B cell (primary cell): ENCODE measurements around the gene WDR6. TPM values are rescaled to one million over a fixed set of nuclear protein-coding genes. Genes with fewer than 3 reads are reported as not detected.

ENCODE experiments used
- ATAC-seq: fragments of 200-7000 bp; cut with Tn5 transposase; one replicate; pipeline ENCODE4 v1.10.0; 2021; ENCODE audit warnings: low read depth, mild to moderate bottlenecking, moderate number of reproducible peaks, moderate library complexity
- CTCF ChIA-PET: fragments of 350-600 bp; sonication (Branson Sonifier 250); formaldehyde crosslinking; loops from one replicate; lab custom pipeline; 2021; ENCODE audit warnings: antibody characterized with exemption, inconsistent platforms; lab: Charles Lee
- POLR2A ChIA-PET: fragments of 350-600 bp; sonication (Branson Sonifier 250); formaldehyde crosslinking; loops from one replicate; lab custom pipeline; 2021; ENCODE audit warnings: antibody characterized with exemption; lab: Charles Lee
- DNase-seq: peaks from one replicate; pipeline ENCODE4 v3.0.0; 2013
- H2AFZ ChIP-seq: 2 replicates; pipeline ENCODE4 v1.6.1; 2012; ENCODE audit warnings: mild to moderate bottlenecking, low read depth, low read length; ENCODE audit not compliant: insufficient read depth, poor library complexity, severe bottlenecking
- H3K27ac ChIP-seq, 2 donors: 1 replicate in 1 of 2; 2 replicates in 1 of 2; pipeline ENCODE4 v1.5.1; 2012 to 2013; ENCODE audit warnings: low read length in 2 of 2, mild to moderate bottlenecking in 2 of 2, moderate library complexity in 1 of 2
- H3K27me3 ChIP-seq, 4 experiments: fragments of 200-600 bp in 1 of 4; sonication (generic) in 1 of 4; replicated peaks in 1 of 4; 1 replicate in 2 of 4; 2 replicates in 2 of 4; pipeline versions ENCODE4 v1.6.1 to v1.7.0; 2013 to 2016; ENCODE audit warnings: low read length in 3 of 4, mild to moderate bottlenecking in 2 of 4, mixed read lengths in 1 of 4, moderate library complexity in 1 of 4; ENCODE audit not compliant: insufficient read depth in 4 of 4, control insufficient read depth in 3 of 4; ENCODE audit errors: control extremely low read depth in 1 of 4
- H3K36me3 ChIP-seq, 2 experiments: replicated peaks in 1 of 2; 1 replicate in 1 of 2; 2 replicates in 1 of 2; pipeline versions ENCODE4 v1.6.1 to v1.7.1; 2013; ENCODE audit warnings: low read length in 1 of 2; ENCODE audit not compliant: insufficient read depth in 2 of 2, control insufficient read depth in 1 of 2; ENCODE audit errors: control extremely low read depth in 1 of 2, extremely low read depth in 1 of 2
- H3K4me1 ChIP-seq, 2 donors: fragments of 200-600 bp in 1 of 2; sonication (generic) in 1 of 2; 1 replicate in 1 of 2; 2 replicates in 1 of 2; pipeline versions ENCODE4 v1.5.1 to v1.6.1; 2013 to 2017; ENCODE audit warnings: low read length in 2 of 2; ENCODE audit not compliant: control insufficient read depth in 2 of 2, insufficient read depth in 2 of 2
- H3K4me2 ChIP-seq: replicated peaks from 2 replicates; pipeline ENCODE3; 2012; ENCODE audit warnings: mild to moderate bottlenecking, low read depth, low read length; ENCODE audit not compliant: poor library complexity, severe bottlenecking
- H3K4me3 ChIP-seq, 5 experiments: fragments of 200-600 bp in 1 of 5; sonication (generic) in 1 of 5; 1 replicate in 3 of 5; 2 replicates in 2 of 5; pipeline versions ENCODE4 v1.5.1 to v1.7.0; 2011 to 2016; ENCODE audit warnings: low read length in 4 of 5, mild to moderate bottlenecking in 4 of 5, low read depth in 2 of 5, control low read depth in 1 of 5, moderate library complexity in 1 of 5; ENCODE audit not compliant: insufficient read depth in 1 of 5; ENCODE audit errors: control extremely low read depth in 1 of 5, extremely low read depth in 1 of 5
- H3K79me2 ChIP-seq: fragments of 200-600 bp; sonication (generic); one replicate; pipeline ENCODE4 v1.6.0; 2016; ENCODE audit warnings: low read length; ENCODE audit not compliant: control insufficient read depth, insufficient read depth
- H3K9ac ChIP-seq: fragments of 200-600 bp; sonication (generic); 2 replicates; pipeline ENCODE4 v1.6.1; 2017; ENCODE audit warnings: mild to moderate bottlenecking, low read length, moderate library complexity
- H3K9me3 ChIP-seq, 3 donors: one replicate each; pipeline versions ENCODE4 v1.6.1 to v1.7.1; 2013; ENCODE audit warnings: low read length in 2 of 3; ENCODE audit not compliant: control insufficient read depth in 2 of 3, insufficient read depth in 1 of 3; ENCODE audit errors: control extremely low read depth in 1 of 3
- H4K20me1 ChIP-seq: 2 replicates; pipeline ENCODE4 v1.6.0; 2012; ENCODE audit warnings: mild to moderate bottlenecking, low read length; ENCODE audit not compliant: insufficient read depth, control insufficient read depth, poor library complexity, severe bottlenecking
- H3K27ac Mint-ChIP-seq: one replicate; pipeline ENCODE4 v1.8.0; 2021; ENCODE audit warnings: mixed read lengths
- H3K27me3 Mint-ChIP-seq: one replicate; pipeline ENCODE4 v1.8.0; 2021; ENCODE audit warnings: mixed read lengths
- H3K4me1 Mint-ChIP-seq: one replicate; pipeline ENCODE4 v1.8.0; 2021; ENCODE audit warnings: mixed read lengths
- H3K4me3 Mint-ChIP-seq: one replicate; pipeline ENCODE4 v1.8.0; 2021; ENCODE audit warnings: mixed read lengths
- H3K9me3 Mint-ChIP-seq: one replicate; pipeline ENCODE4 v1.8.0; 2022; ENCODE audit warnings: mixed read lengths; ENCODE audit not compliant: insufficient read depth
- CTCF ChIP-seq: fragments of 200-600 bp; IDR thresholded peaks from one replicate; pipeline ENCODE4 v1.8.0; 2022; ENCODE audit warnings: antibody characterized with exemption, mild to moderate bottlenecking
- EZH2 ChIP-seq: IDR thresholded peaks from 2 replicates; pipeline ENCODE4 v1.6.1; 2012; ENCODE audit warnings: borderline replicate concordance, low read depth, mild to moderate bottlenecking, moderate library complexity, low read length; ENCODE audit not compliant: insufficient read depth, poor library complexity, severe bottlenecking
- WGBS: methylation state at CpG from one replicate; pipeline ENCODE4 v1.1.5; 2013; ENCODE audit warnings: missing lambda C conversion rate; ENCODE audit not compliant: insufficient coverage; 5-methylcytosine and 5-hydroxymethylcytosine counted together
- intact Hi-C: fragments of 100-400 bp; cut with micrococcal nuclease; formaldehyde crosslinking; loops from one replicate; pipeline ENCODE4 v1.10.0; 2022
- polyA plus RNA-seq: library from polyadenylated mRNA; depleted of rRNA; stranded (reverse); fragments of >200 nt; gene quantifications from 2 replicates; pipeline ENCODE4 v1.2.3, GENCODE V29; 2012
- small RNA-seq: library from RNA; depleted of rRNA; stranded (forward); fragments of <200 nt; gene quantifications from one replicate; pipeline ENCODE3, GENCODE V24; 2012; ENCODE audit warnings: low replicate concordance, low read depth; ENCODE audit not compliant: insufficient read length
- total RNA-seq, 2 donors: library from RNA; stranded (reverse); fragments of 120-200 nt in 1 of 2; gene quantifications; 1 replicate in 1 of 2; 2 replicates in 1 of 2; pipeline versions ENCODE4 v1.2.3 to v1.2.4, GENCODE V29; 2013 to 2022

Gene WDR6
- total and polyA plus RNA-seq, 2 donors (not counting 1 experiment from before 2014, with no cell fraction given), result 287 to 317 TPM

- Mint-ChIP-seq H3K4me1 (no peaks in the 10 kb centered on the region), H3K4me3 (no peak overlapping the region), H3K27ac (no peak overlapping the region), H3K27me3 (no peaks in the 10 kb centered on the region), H3K9me3 (no peaks in the 10 kb centered on the region)
- H3K9ac ChIP-seq, result no peak overlapping the region
- DNase-seq (no peak), ATAC-seq (no peak)
- peaks cover 46% of the 10 kb centered on the region for H4K20me1 ChIP-seq
- no peak overlapping the region for H3K4me2 ChIP-seq
- WGBS, result 99% methylated on average over 10 of the region's 10 CpGs
- peaks cover 42% of the 10 kb centered on the region for H3K79me2 ChIP-seq
- H3K27ac ChIP-seq, result no peak overlapping the region
- CTCF ChIA-PET, result no interaction called here
- H3K4me1 ChIP-seq, result no peaks in the 10 kb centered on the region
- TF ChIP-seq EZH2, result no peak
- no peak for TF ChIP-seq CTCF
- H3K4me3 ChIP-seq, result no peak overlapping the region
- intact Hi-C loops, result no loop called here
- H3K27me3 ChIP-seq, result no peaks in the 10 kb centered on the region
- H3K36me3 ChIP-seq, result peaks cover 0 to 53% of the 10 kb centered on the region in 2 experiments
- H3K9me3 ChIP-seq, result no peaks in the 10 kb centered on the region
- no peak overlapping the region for H2AFZ ChIP-seq
- POLR2A ChIA-PET, result no interaction called here
These were observed 50.1 kb downstream of the WDR6 start for GRCh38 chr3:49057268-49057667.

GRCh38 chr3:49058011-49058410, 50.8 kb downstream of the WDR6 start:
- Histone ChIP-seq H2AFZ (no peak overlapping the region), H3K9me3 (no peaks in the 10 kb centered on the region), H3K27ac (no peak overlapping the region), H3K36me3 (peaks cover under 1 to 52% of the 10 kb centered on the region in 2 experiments), H3K4me3 (no peak overlapping the region), H3K79me2 (peaks cover 45% of the 10 kb centered on the region), H3K27me3 (no peaks in the 10 kb centered on the region), H3K9ac (no peak overlapping the region), H3K4me2 (no peak overlapping the region), H3K4me1 (no peaks in the 10 kb centered on the region), H4K20me1 (peaks cover 44% of the 10 kb centered on the region)
- intact Hi-C loops, result no loop called here
- ChIA-PET CTCF (interaction anchor here (0.7 kb wide), 1 partner anchor 36 kb away, joined by 3 read pairs; the partner anchor contains the start of gene NDUFAF3), POLR2A (no interaction called here)
- no peak overlapping the region for H3K27ac Mint-ChIP-seq
- H3K27me3 Mint-ChIP-seq, result no peaks in the 10 kb centered on the region
- ATAC-seq, result no peak
- H3K4me3 Mint-ChIP-seq, result no peak overlapping the region
- H3K9me3 Mint-ChIP-seq, result no peaks in the 10 kb centered on the region
- no peaks in the 10 kb centered on the region for H3K4me1 Mint-ChIP-seq
- DNase-seq, result no peak
- 100% methylated on average over 6 of the region's 7 CpGs for WGBS
- TF ChIP-seq EZH2 (no peak), CTCF (no peak)

Small RNAs within 50 kb of the gene (small RNA-seq; reads per million reads assigned to genes)
- 5,267 reads per million, percentile 99 among the genes with 10 or more reads in this experiment for gene MIR191
- 171 reads per million, percentile 95 among the genes with 10 or more reads in this experiment for gene MIR425

Other genes starting within 250 kb of the WDR6 start
- 25.0 and 27.5 TPM in 2 replicates for gene PRKAR2A, start 159.5 kb upstream of the WDR6 start, total RNA-seq
- 4.3 and 6.0 TPM in 2 replicates for gene PRKAR2A, start 159.5 kb upstream of the WDR6 start, polyA plus RNA-seq
- 11.6 and 12.2 TPM in 2 replicates for gene SLC25A20, start 108.5 kb upstream of the WDR6 start, total RNA-seq
- gene SLC25A20, start 108.5 kb upstream of the WDR6 start, polyA plus RNA-seq, result 5.7 and 19.9 TPM in 2 replicates
- gene ARIH2, start 88.5 kb upstream of the WDR6 start, total RNA-seq, result 148 and 162 TPM in 2 replicates
- gene ARIH2, start 88.5 kb upstream of the WDR6 start, polyA plus RNA-seq, result 114 and 139 TPM in 2 replicates
- 48.5 and 56.4 TPM in 2 replicates for gene P4HTM, start 17.1 kb upstream of the WDR6 start, total RNA-seq
- gene P4HTM, start 17.1 kb upstream of the WDR6 start, polyA plus RNA-seq, result 58.3 and 70.6 TPM in 2 replicates
- 56.8 and 57.2 TPM in 2 replicates for gene DALRD3, start 11.2 kb downstream of the WDR6 start, total RNA-seq
- gene DALRD3, start 11.2 kb downstream of the WDR6 start, polyA plus RNA-seq, result 59.8 and 82.6 TPM in 2 replicates
- 67.0 and 67.5 TPM in 2 replicates for gene NDUFAF3, start 14.7 kb downstream of the WDR6 start, total RNA-seq
- gene NDUFAF3, start 14.7 kb downstream of the WDR6 start, polyA plus RNA-seq, result 34.9 and 61.0 TPM in 2 replicates
- gene IMPDH2, start 22.0 kb downstream of the WDR6 start, total RNA-seq, result 186 and 193 TPM in 2 replicates
- gene IMPDH2, start 22.0 kb downstream of the WDR6 start, polyA plus RNA-seq, result 171 and 205 TPM in 2 replicates
- gene QRICH1, start 86.7 kb downstream of the WDR6 start, total RNA-seq, result 187 and 196 TPM in 2 replicates
- gene QRICH1, start 86.7 kb downstream of the WDR6 start, polyA plus RNA-seq, result 179 and 223 TPM in 2 replicates
- gene QARS1, start 97.4 kb downstream of the WDR6 start, total RNA-seq, result 252 and 282 TPM in 2 replicates
- gene QARS1, start 97.4 kb downstream of the WDR6 start, polyA plus RNA-seq, result 426 and 469 TPM in 2 replicates
- 87.3 and 89.9 TPM in 2 replicates for gene USP19, start 113.4 kb downstream of the WDR6 start, total RNA-seq
- gene USP19, start 113.4 kb downstream of the WDR6 start, polyA plus RNA-seq, result 56.3 and 73.5 TPM in 2 replicates
- 0.05 and 0.74 TPM in 2 replicates for gene LAMB2, start 125.7 kb downstream of the WDR6 start, total RNA-seq
- gene LAMB2, start 125.7 kb downstream of the WDR6 start, polyA plus RNA-seq, result 0.25 and 0.67 TPM in 2 replicates
- 29.7 and 30.0 TPM in 2 replicates for gene CCDC71, start 158.9 kb downstream of the WDR6 start, total RNA-seq
- gene CCDC71, start 158.9 kb downstream of the WDR6 start, polyA plus RNA-seq, result 13.4 and 15.6 TPM in 2 replicates
- gene KLHDC8B, start 164.2 kb downstream of the WDR6 start, total RNA-seq, result 1.9 and 3.6 TPM in 2 replicates
- gene KLHDC8B, start 164.2 kb downstream of the WDR6 start, polyA plus RNA-seq, result 0.43 and 0.79 TPM in 2 replicates